ENCODE data around the gene GPR137B.

DNA sequence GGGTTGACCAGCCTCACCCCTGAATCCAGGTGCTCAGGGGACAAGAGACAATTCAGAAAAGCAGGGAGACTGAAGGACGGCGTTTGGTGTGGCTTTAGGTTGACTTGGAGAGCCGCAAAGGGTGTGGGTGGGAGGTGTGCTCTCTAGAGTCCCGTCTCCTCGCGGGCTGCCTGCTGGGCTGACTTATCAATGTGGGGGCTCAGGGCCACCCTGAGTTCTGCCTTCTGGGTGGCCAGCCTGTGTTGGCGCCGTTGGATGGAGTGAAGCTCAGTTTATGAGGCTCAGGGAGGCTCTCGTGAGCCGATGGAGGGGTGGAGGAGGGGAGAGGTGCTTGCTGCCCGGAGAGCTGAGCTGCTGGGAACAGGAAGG, 13.0 kb downstream of the GPR137B start:
- no peak for TF ChIP-seq POLR2AphosphoS5 (IDR thresholded peaks at IDR 0.05; ENCODE audit: low read depth, low read length)
- no peak for TF ChIP-seq POLR2A (IDR thresholded peaks at IDR 0.05; ENCODE audit: low read depth, low read length)
